HG03045 (cell line): ENCODE measurements around the gene PYCARD.
"Not testable (repeated sequence)": the region's sequence is repeated elsewhere in the genome, so short reads cannot be mapped to it uniquely, and the experiment has no call there.

Source experiments
- ATAC-seq: cut with Tn5 transposase; IDR thresholded peaks from one replicate; pipeline ENCODE4 v1.9.1; 2021; ENCODE audit warnings: mild to moderate bottlenecking, moderate library complexity; ENCODE audit not compliant: unreplicated experiment

PYCARD gene

GRCh38 chr16:31202414-31203375, at the start of gene PYCARD:
PYCARD (minus strand) TSS chr16:31202760; CDS start chr16:31202690, 70 bp downstream.
- peak; percentile 36 for ATAC-seq

GRCh38 chr16:31251435-31251834, 48.9 kb upstream of the PYCARD start:
- no peak for ATAC-seq

- ATAC-seq = no peak
Measured at GRCh38 chr16:31250782-31251384, 48.3 kb upstream of the PYCARD start.

GRCh38 chr16:31248344-31248743, 45.8 kb upstream of the PYCARD start:
- ATAC-seq = no peak

- ATAC-seq = no peak
Measured at GRCh38 chr16:31246296-31246695, 43.7 kb upstream of the PYCARD start.

- not testable (repeated sequence) for ATAC-seq
Measured at GRCh38 chr16:31245598-31245997, 43.0 kb upstream of the PYCARD start.

- no peak for ATAC-seq
Measured at GRCh38 chr16:31243734-31244670, 41.4 kb upstream of the PYCARD start.

GRCh38 chr16:31242206-31242605, 39.6 kb upstream of the PYCARD start:
- ATAC-seq = no peak

GRCh38 chr16:31238041-31238440, 35.5 kb upstream of the PYCARD start:
- ATAC-seq = no peak

GRCh38 chr16:31229501-31229900, 26.9 kb upstream of the PYCARD start:
- no peak for ATAC-seq

GRCh38 chr16:31228206-31228605, 25.6 kb upstream of the PYCARD start:
- no peak for ATAC-seq

GRCh38 chr16:31225193-31225592, 22.6 kb upstream of the PYCARD start:
- ATAC-seq = no peak

GRCh38 chr16:31224092-31224955, 21.8 kb upstream of the PYCARD start:
- ATAC-seq = no peak

GRCh38 chr16:31223044-31223443, 20.5 kb upstream of the PYCARD start:
- ATAC-seq = no peak

- no peak for ATAC-seq
Measured at GRCh38 chr16:31221357-31222160, 19.0 kb upstream of the PYCARD start.

- ATAC-seq = no peak
Measured at GRCh38 chr16:31219154-31219741, 16.7 kb upstream of the PYCARD start.

GRCh38 chr16:31217136-31217530, 14.6 kb upstream of the PYCARD start:
- ATAC-seq = no peak

GRCh38 chr16:31216422-31217135, 14.0 kb upstream of the PYCARD start, which contains the start of gene PYDC1:
PYDC1 (minus strand) TSS chr16:31217135; CDS start chr16:31217028, 107 bp downstream.
- no peak for ATAC-seq
